SU-DHL-6 (cell line): Measurements from ENCODE around the gene FFAR1.

ENCODE experiments used
- H2AFZ ChIP-seq: fragments of 200-600 bp; sonication (generic); 2 replicates; pipeline ENCODE4 v1.6.1; 2014; ENCODE audit warnings: low read depth, mild to moderate bottlenecking, moderate library complexity, mixed read lengths, antibody characterized with exemption, low read length; ENCODE audit not compliant: severe bottlenecking
- H3F3A ChIP-seq: fragments of 200-600 bp; shearing (Covaris generic); 2 replicates; pipeline ENCODE4 v1.6.0; 2016; ENCODE audit warnings: antibody characterized with exemption, mild to moderate bottlenecking; ENCODE audit not compliant: insufficient read depth
- H3K27ac ChIP-seq: fragments of 200-600 bp; sonication (generic); 2 replicates; pipeline ENCODE4 v1.5.1; 2016; ENCODE audit warnings: low read depth, mild to moderate bottlenecking, low read length, moderate library complexity, mixed read lengths
- H3K27me3 ChIP-seq: fragments of 200-600 bp; sonication (generic), shearing (Covaris generic); 2 replicates; pipeline ENCODE4 v1.6.0; 2014; ENCODE audit warnings: mild to moderate bottlenecking, low read length
- H3K36me3 ChIP-seq: fragments of 200-600 bp; sonication (generic); 2 replicates; pipeline ENCODE4 v1.6.1; 2014; ENCODE audit warnings: mild to moderate bottlenecking, low read length, mixed read lengths
- H3K4me2 ChIP-seq: fragments of 300-600, 200-600 bp; shearing (Covaris generic), sonication (generic); 2 replicates; pipeline ENCODE4 v1.6.0; 2014; ENCODE audit warnings: low read length, low read depth, mild to moderate bottlenecking; ENCODE audit not compliant: poor library complexity, severe bottlenecking
- H3K4me3 ChIP-seq: fragments of 200-600 bp; sonication (generic); 2 replicates; pipeline ENCODE4 v1.5.1; 2014; ENCODE audit warnings: antibody characterized with exemption, low read length, mild to moderate bottlenecking, mixed read lengths; ENCODE audit not compliant: insufficient read depth, poor library complexity, severe bottlenecking
- H3K79me2 ChIP-seq: fragments of 200-600 bp; sonication (generic); 2 replicates; pipeline ENCODE4 v1.6.1; 2014; ENCODE audit warnings: mild to moderate bottlenecking, low read length, moderate library complexity; ENCODE audit not compliant: insufficient read depth
- H3K9ac ChIP-seq: fragments of 200-600 bp; sonication (generic); 2 replicates; pipeline ENCODE4 v1.7.0; 2014; ENCODE audit warnings: mild to moderate bottlenecking, low read length
- H3K9me2 ChIP-seq: fragments of 200-600 bp; sonication (generic); replicated peaks from 2 replicates; pipeline ENCODE4 v1.6.1; 2014; ENCODE audit warnings: low read length; ENCODE audit not compliant: insufficient read depth
- H3K9me3 ChIP-seq: fragments of 200-600 bp; sonication (generic); 2 replicates; pipeline ENCODE4 v1.6.1; 2014; ENCODE audit warnings: low read length, mixed read lengths; ENCODE audit not compliant: insufficient read depth
- H4K20me1 ChIP-seq: fragments of 200-600 bp; sonication (generic); 2 replicates; pipeline ENCODE4 v1.6.1; 2014; ENCODE audit warnings: low read depth, mild to moderate bottlenecking, antibody characterized with exemption, low read length, moderate library complexity, mixed read lengths
- EZH2phosphoT487 ChIP-seq: fragments of 200-600 bp; sonication (generic), shearing (Covaris generic); conservative IDR thresholded peaks from 2 replicates; pipeline ENCODE4 v1.6.1; 2018; ENCODE audit warnings: mild to moderate bottlenecking, antibody characterized with exemption, low read length, moderate library complexity, mixed read lengths
- TF ChIP-seq, protein P1 (sequence below): fragments of 200-600 bp; sonication (generic); IDR thresholded peaks from one replicate; pipeline ENCODE4 v1.5.1; 2017; ENCODE audit warnings: antibody characterized with exemption, mild to moderate bottlenecking, low read length, moderate library complexity; ENCODE audit not compliant: insufficient read depth, poor library complexity, severe bottlenecking

FFAR1 gene

DNA sequence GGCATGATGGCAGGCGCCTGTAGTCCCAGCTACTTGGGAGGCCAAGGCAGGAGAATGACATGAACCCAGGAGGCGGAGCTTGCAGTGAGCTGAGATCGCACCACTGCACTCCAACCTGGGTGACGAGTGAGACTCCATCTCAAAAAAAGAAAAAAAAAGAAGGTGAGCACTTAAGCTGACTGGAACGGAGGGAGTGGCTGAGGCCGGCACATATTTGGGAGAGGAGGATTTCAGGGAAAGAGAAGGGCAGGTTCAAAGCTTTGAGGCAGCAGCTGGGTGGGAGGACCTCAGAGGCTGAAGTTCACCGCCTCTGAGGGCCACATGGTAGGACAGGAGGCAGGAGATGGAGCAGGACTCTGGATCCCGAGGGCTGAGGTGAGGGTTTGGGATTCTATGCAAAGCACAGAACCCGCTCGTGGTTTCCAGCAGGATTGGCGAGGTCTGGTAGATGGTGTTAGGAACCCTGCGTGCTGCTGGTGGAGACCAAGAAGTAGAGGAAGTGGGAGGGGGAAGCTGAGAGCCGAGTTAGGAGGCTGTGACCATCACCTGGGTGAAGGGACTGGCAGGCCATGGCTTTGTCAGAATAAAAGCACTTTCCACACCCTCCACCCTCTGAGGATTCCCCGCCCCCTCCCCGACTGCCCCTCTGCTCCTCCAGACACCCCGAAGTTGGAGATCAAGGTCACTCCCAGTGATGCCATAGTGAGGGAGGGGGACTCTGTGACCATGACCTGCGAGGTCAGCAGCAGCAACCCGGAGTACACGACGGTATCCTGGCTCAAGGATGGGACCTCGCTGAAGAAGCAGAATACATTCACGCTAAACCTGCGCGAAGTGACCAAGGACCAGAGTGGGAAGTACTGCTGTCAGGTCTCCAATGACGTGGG, 10.4 kb upstream of the FFAR1 start:
- no peak overlapping the region for H3K27ac ChIP-seq
- peaks cover 36% of the 10 kb centered on the region for H3K36me3 ChIP-seq

DNA sequence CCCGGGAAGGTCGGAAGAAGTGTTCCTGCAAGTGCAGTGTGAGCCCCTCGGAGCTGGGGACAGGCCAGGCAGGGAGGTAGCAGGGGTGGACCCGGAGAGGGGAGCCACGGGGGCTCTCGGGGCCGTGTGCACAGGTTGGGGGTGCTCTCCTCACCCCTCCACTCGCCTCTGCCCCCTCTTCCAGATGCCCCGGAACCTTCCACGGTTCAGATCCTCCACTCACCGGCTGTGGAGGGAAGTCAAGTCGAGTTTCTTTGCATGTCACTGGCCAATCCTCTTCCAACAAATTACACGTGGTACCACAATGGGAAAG, 9.8 kb upstream of the FFAR1 start:
- Histone ChIP-seq H3F3A (peaks cover 21% of the 10 kb centered on the region), H3K4me2 (no peak overlapping the region), H3K9ac (no peak overlapping the region)

More for the DNA sequence above, 10.4 kb upstream of the FFAR1 start:
- Histone ChIP-seq H3K9me2 (no peaks in the 10 kb centered on the region), H3K27me3 (no peaks in the 10 kb centered on the region), H3K4me2 (no peak overlapping the region), H4K20me1 (peaks cover 9% of the 10 kb centered on the region; the same call in 1 of the 2 replicates), H3K9ac (no peak overlapping the region), H2AFZ (no peak overlapping the region), H3K9me3 (no peaks in the 10 kb centered on the region), H3K4me3 (no peak overlapping the region), H3K79me2 (peaks cover 42% of the 10 kb centered on the region), H3F3A (peaks cover 19% of the 10 kb centered on the region)
- TF ChIP-seq EZH2phosphoT487: no peak
- TF ChIP-seq, protein P1, sequence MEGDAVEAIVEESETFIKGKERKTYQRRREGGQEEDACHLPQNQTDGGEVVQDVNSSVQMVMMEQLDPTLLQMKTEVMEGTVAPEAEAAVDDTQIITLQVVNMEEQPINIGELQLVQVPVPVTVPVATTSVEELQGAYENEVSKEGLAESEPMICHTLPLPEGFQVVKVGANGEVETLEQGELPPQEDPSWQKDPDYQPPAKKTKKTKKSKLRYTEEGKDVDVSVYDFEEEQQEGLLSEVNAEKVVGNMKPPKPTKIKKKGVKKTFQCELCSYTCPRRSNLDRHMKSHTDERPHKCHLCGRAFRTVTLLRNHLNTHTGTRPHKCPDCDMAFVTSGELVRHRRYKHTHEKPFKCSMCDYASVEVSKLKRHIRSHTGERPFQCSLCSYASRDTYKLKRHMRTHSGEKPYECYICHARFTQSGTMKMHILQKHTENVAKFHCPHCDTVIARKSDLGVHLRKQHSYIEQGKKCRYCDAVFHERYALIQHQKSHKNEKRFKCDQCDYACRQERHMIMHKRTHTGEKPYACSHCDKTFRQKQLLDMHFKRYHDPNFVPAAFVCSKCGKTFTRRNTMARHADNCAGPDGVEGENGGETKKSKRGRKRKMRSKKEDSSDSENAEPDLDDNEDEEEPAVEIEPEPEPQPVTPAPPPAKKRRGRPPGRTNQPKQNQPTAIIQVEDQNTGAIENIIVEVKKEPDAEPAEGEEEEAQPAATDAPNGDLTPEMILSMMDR: no peak

DNA sequence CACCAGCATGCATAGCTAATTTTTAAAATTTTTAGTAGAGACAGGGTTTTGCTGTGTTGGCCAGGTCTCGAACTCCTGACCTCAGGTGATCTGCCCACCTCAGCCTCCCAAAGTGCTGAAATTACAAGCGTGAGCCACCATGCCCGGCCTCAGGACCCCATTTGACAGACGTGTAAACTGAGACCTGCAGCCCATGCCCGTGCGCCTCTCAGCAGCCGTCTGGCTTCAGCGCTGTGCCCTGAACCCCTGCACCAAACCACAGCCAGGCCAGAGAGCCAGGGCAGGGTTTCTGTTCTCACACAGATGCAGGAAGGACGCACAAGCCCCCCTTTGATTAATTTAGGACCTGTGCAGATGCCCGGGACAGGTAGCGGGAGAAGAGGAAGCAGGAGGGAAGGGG, 7.3 kb upstream of the FFAR1 start:
- Histone ChIP-seq H3K27ac (no peak overlapping the region), H3K9me2 (no peaks in the 10 kb centered on the region), H3K9me3 (no peaks in the 10 kb centered on the region), H3K4me2 (no peak overlapping the region), H3K36me3 (peaks cover 22% of the 10 kb centered on the region), H3F3A (peaks cover 15% of the 10 kb centered on the region; the same call in 1 of the 2 replicates), H3K79me2 (0 out of 2 replicates have a peak, but pooled peaks cover 12% of the 10 kb centered on the region), H3K27me3 (no peaks in the 10 kb centered on the region), H2AFZ (no peak overlapping the region), H3K9ac (no peak overlapping the region), H3K4me3 (no peak overlapping the region), H4K20me1 (peaks cover 7% of the 10 kb centered on the region; the same call in 1 of the 2 replicates)
- TF ChIP-seq EZH2phosphoT487: no peak
- TF ChIP-seq, protein P1: no peak

More for the DNA sequence above, 9.8 kb upstream of the FFAR1 start:
- TF ChIP-seq EZH2phosphoT487: no peak
- no peaks in the 10 kb centered on the region for H3K9me2 ChIP-seq
- no peaks in the 10 kb centered on the region for H3K9me3 ChIP-seq
- H3K27me3 ChIP-seq: no peaks in the 10 kb centered on the region
- H2AFZ ChIP-seq: no peak overlapping the region
- H3K27ac ChIP-seq: no peak overlapping the region
- no peak overlapping the region for H3K4me3 ChIP-seq
- H4K20me1 ChIP-seq: peaks cover 9% of the 10 kb centered on the region; the same call in 1 of the 2 replicates
- peaks cover 32% of the 10 kb centered on the region for H3K36me3 ChIP-seq
- H3K79me2 ChIP-seq: peaks cover 36% of the 10 kb centered on the region

DNA sequence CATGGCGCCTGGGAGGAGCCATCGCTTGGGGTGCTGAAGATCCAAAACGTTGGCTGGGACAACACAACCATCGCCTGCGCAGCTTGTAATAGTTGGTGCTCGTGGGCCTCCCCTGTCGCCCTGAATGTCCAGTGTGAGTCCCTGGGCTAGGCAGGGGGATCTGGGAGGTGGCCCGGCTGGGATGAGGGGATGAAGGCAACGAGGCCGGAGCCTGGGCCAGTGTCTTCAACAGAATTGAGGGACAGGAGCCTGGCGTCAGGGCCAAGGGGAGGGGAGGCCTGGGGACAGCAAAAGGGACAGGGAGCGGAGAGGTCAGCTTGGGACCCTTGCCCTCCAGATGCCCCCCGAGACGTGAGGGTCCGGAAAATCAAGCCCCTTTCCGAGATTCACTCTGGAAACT, 6.7 kb upstream of the FFAR1 start:
- Histone ChIP-seq H3K9me3 (no peaks in the 10 kb centered on the region), H3K4me3 (no peak overlapping the region), H3K27ac (no peak overlapping the region), H3F3A (peaks cover 19% of the 10 kb centered on the region), H2AFZ (no peak overlapping the region), H3K4me2 (no peak overlapping the region), H3K9ac (no peak overlapping the region), H3K36me3 (peaks cover 27% of the 10 kb centered on the region), H4K20me1 (peaks cover 7% of the 10 kb centered on the region; the same call in 1 of the 2 replicates), H3K79me2 (0 out of 2 replicates have a peak, but pooled peaks cover 7% of the 10 kb centered on the region), H3K9me2 (no peaks in the 10 kb centered on the region), H3K27me3 (no peaks in the 10 kb centered on the region)
- TF ChIP-seq, protein P1: no peak
- no peak for TF ChIP-seq EZH2phosphoT487
